ENCODE measurements around the gene ACOT9.
A peak's percentile ranks its signal among the peaks of the same experiment; 100 is the strongest.
"Not testable (repeated sequence)": the region's sequence is repeated elsewhere in the genome, so short reads cannot be mapped to it uniquely, and the experiment has no call there.

ACOT9 gene, protein sequence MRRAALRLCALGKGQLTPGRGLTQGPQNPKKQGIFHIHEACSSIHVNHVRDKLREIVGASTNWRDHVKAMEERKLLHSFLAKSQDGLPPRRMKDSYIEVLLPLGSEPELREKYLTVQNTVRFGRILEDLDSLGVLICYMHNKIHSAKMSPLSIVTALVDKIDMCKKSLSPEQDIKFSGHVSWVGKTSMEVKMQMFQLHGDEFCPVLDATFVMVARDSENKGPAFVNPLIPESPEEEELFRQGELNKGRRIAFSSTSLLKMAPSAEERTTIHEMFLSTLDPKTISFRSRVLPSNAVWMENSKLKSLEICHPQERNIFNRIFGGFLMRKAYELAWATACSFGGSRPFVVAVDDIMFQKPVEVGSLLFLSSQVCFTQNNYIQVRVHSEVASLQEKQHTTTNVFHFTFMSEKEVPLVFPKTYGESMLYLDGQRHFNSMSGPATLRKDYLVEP

DNA sequence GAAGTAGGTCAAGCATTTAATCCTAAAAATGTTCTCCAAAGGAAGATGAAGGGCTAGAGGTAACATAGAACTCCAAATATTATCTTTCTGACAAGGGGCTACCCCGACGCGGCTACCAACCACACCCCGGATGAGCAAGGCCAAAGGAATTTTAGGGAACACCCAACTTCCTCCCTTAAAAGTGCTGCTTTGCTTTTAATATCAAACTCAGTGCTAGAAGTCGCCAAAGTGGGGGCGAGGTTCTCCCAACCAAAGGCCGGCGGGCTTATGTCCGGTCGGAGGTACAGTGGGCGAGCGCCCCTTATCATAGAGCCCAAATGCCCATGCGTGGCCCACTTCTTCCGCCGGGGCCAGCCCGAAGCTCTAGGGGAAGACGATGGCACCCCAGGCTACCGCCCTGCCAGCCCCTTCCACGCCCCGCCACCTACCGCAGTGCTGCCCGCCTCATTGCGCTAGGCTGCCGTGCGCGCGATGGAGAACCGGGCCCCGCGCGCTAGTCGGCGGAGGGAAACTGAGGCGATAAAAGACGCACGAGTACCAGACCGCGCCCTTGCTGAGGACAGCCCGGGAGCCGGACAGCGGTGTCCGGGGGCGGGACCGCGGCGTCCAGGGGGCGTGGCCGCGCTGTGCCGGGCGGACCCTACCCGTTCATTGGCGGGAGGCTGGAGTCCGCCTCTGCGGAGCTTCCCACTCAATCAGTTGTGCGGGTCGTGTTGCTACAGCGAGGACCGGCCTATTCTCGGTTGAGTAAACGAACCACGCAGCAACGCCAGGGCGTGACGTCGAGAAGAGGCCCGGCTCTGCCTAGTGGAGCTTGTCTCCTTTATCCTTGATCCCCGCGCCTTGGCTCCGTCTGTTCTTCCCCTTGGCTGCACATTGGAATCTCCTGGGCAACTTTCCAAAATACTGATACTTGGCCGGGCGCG is at the start of gene ACOT9:
ACOT9 (minus strand) TSS at position 580 of the 926 bp plus-strand sequence; CDS start at position 448, 132 bp downstream.
- DNase-seq (ENCODE audit: low read depth in 1 of 2, low spot score in 1 of 2): peak; percentile 20 to 34

DNA sequence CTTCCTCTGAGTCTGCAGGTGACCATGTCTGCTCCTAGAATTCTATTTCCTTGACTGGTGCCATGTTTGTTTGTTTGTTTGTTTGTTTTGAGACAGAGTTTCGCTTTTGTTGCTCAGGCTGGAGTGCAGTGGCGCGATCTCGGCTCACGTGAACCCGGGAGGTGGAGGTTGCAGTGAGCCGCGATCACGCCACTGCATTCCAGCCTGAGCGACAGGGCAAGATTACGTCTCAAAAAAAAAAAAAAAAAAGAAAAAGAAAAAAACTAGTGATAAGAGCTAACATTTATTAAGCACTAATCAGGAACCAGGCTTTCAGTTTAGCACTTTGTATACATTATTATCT is 47.0 kb upstream of the ACOT9 start:
- DNase-seq (ENCODE audit: low read depth in 1 of 2, low spot score in 1 of 2): no peak

DNA sequence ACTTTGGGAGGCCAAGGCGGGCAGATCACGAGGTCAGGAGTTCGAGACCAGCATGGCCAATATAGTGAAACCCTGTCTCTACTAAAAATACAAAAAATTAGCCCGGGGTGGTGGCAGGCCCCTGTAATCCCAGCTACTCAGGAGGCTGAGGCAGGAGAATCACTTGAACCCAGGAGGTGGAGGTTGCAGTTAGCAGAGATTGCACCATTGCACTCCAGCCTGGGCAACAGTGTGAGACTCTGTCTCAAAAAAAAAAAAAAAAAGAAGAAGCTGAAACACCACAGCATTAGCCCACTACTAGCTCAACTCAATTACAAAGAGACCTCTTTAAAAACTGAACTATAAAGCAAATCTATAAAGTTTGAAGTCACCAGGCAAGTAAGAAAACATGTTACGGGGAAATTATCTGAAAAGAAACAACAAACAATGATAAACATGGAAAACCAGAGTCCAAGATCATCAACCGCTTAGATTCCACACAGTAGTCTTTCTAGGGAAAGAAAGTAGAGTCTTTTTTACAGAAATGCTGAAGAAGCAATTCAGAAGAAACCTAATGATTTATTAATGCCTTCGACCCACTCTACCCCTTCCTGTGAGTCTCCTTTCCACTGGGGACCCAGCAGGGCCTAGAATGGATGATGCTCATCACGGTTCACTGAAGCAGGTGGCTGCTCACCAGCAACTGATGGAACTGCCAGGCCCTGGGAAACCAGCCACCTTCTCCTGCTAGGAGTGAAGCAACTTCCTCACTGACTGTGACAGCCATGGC is 46.5 kb upstream of the ACOT9 start:
- no peak for DNase-seq (ENCODE audit: low read depth in 1 of 2, low spot score in 1 of 2)

DNA sequence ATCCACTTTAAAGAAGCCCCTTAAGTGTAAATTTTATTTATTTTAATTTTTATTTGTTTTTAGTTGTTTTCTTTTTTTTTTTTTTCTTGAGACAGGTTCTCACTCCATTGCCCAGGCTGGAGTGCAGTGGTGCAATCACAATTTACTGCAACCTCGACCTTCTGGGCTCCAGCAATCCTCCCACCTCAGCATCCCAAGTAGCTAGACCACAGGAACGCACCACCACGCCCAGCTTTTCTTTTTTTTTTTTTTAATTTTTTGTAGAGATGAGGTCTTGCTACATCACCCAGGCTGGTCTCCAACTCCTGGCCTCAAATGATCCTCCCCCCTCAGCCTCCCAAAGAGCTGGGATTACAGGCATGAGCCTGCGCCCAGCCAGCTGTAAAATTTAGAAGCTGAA is 45.9 kb upstream of the ACOT9 start:
- DNase-seq (ENCODE audit: low read depth in 1 of 2, low spot score in 1 of 2): no peak

DNA sequence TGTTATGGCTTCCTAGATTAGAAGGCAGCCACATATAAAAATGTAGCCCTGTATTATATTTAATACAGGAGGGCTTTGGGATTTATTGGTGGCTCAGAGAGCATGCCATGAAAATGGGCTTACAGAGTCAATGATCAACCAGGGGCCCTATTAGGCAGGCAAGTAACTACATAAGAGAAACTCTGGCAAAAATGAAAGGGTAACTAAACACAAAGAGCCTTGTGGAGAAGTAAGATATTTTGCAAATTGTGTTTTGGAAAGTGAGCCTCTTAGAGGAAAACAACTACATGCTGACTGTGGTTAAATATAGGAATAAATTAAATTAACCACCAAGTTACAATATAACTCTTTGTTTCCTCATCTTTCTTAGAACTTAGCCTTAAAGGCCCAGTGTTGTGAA is 45.4 kb upstream of the ACOT9 start:
- no peak for DNase-seq (ENCODE audit: low read depth in 1 of 2, low spot score in 1 of 2)

DNA sequence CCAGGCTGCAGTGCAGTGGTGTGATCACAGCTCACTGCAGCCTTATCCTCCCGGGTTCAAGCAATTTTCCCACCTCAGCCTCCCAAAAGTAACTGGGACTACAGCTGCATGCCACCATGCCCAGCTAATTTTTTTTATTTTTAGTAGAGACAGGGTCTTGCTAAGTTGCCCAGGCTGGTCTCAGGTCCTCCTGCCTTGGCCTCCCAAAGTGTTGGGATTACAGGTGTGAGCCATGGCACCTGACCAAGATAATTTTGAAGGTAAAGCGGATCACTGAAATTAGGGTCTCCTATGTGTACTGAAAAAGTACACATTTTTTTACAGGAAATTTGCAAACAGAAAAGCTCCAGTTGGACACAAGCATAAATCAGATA is 44.7 kb upstream of the ACOT9 start:
- no peak for DNase-seq (ENCODE audit: low read depth in 1 of 2, low spot score in 1 of 2)

DNA sequence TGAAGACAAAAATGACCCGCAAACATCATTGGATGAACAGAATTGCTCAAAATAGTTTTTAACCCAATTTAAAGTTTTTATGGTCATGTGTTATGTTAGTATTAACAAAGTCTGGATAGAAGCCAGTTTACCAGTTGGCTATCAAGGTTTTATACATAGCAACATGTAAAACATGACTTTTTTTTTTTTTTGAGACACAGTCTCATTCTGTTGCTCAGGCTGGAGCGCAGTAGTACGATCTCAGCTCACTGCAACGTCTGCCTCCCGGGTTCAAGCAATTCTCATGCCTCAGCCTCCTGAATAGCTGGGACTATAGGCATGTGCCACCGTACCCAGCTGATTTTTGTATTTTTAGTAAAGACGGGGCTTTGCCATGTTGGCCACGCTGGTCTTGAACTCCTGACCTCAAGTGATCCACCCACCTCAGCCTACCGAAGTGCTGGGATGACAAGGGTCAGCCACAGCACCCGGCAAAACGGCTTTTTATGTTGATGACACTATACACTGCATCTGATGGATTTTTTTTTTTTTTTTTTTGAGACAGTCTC is 43.3 kb upstream of the ACOT9 start:
- no peak for DNase-seq (ENCODE audit: low read depth in 1 of 2, low spot score in 1 of 2)

DNA sequence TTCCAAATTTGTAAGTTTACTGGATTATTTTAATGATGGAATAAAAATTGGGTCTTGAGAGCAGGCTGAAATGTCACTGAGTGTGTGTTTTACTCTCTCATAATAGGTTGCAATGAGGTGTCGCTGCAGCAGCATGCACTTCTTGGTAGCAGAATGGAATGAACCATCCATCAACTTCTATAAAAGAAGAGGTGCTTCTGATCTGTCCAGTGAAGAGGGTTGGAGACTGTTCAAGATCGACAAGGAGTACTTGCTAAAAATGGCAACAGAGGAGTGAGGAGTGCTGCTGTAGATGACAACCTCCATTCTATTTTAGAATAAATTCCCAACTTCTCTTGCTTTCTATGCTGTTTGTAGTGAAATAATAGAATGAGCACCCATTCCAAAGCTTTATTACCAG is 42.5 kb upstream of the ACOT9 start:
- DNase-seq (ENCODE audit: low read depth in 1 of 2, low spot score in 1 of 2): no peak

DNA sequence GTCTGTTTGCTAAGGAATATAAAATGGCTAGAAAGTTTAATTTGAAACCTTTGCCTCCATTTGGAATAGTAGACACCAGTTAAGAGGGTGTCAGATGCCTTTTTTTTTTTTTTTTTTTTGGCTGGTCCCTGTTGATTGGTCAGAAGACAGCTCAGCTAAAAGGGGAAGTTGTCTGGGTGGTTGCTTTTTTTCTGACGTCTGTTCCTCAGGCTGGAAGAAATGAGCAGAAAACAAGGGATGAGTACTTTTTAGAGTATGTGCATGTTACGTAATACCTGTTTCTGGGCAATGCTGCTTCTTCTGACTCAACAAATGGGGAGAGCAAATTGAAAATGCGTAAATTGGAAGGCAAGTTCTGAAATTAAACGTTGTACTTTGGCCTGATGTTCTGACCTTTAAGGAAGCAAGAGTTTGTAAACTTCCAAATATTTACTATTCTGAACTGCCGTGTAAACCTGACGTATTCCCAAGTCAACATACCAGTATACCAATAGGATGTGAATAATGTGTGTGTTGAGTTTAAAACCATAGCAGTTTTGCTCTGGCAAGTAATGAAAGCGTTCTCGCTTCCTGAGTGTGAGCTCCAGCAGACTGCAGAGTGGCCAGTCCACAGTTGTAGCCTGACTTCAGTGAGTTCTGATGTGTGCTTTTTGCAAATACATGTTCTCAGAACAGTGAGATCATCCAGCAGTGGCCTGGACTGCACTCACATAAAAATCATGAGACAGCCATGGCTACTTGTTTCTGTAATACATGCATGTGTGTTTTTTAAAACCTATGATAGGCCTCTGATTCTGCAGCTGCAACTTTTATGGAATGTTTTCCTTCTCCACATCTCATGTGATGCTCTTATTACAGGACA is 41.6 kb upstream of the ACOT9 start:
- no peak for DNase-seq (ENCODE audit: low read depth in 1 of 2, low spot score in 1 of 2)

DNA sequence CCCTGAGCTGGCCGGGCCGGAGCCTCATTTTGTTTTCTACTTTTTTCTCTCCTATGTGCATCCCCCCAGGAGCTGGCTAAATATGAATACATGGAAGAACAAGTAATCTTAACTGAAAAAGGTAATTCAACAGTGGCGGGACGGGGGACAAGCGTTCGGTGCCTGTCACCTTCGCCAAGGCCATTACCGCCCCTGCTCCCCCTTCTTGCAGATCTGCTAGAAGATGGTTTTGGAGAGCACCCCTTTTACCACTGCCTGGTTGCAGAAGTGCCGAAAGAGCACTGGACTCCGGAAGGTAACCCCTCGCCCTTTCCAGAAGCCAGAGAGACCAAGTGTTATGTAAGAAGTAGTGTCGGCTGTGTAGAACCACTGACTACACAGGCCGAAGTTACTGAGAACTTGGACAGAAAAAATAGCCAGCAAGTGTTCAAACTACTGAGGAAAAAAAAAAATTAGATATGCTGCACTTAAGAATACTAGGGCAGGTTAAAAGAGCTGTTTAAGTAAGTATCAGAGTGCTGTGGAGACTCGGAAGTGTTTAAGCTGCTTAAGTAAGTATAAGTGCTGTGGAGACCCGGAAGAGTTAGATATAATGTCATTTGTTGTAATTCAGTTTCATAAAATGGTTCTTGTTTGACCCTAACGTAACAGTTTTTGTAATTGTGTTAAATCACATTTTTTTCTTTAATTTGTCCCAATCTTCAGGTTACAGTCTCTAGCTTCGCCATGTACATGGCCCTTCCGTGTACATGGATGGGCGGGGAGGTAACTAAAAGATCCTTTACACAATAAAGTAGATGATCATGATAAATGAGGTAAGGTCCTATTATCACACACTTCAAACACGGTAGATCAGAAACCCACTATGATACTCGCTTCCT is 40.8 kb upstream of the ACOT9 start:
- no peak for DNase-seq (ENCODE audit: low read depth in 1 of 2, low spot score in 1 of 2)

DNA sequence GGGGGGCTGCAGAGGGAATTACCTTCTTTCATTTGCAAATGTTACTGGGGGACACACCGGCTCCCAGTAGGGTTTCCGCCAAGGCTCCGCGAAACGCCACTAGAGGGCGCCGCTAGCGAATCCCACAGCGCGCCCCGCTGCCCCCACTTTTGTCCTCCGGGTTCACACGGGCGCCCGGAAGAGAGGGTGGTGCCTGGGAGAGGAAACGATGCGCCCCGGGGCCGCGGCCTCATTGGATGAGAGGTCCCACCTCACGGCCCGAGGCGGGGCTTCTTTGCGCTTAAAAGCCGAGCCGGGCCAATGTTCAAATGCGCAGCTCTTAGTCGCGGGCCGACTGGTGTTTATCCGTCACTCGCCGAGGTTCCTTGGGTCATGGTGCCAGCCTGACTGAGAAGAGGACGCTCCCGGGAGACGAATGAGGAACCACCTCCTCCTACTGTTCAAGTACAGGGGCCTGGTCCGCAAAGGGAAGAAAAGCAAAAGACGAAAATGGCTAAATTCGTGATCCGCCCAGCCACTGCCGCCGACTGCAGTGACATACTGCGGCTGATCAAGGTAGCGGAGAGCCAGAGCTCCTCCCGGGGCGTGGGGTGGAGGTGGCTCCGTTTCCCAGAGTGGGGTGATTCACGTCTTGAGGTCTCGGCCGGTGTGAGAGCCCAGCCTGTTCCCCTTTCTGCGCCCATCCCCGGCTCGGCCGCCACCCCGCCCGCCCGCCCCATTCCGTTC is 40.0 kb upstream of the ACOT9 start, which contains the start of gene SAT1:
SAT1 (plus strand) TSS at position 311 of the 726 bp plus-strand sequence; CDS start at position 490, 179 bp downstream.
- DNase-seq (ENCODE audit: low read depth in 1 of 2, low spot score in 1 of 2): peak; percentile 83 to 86

DNA sequence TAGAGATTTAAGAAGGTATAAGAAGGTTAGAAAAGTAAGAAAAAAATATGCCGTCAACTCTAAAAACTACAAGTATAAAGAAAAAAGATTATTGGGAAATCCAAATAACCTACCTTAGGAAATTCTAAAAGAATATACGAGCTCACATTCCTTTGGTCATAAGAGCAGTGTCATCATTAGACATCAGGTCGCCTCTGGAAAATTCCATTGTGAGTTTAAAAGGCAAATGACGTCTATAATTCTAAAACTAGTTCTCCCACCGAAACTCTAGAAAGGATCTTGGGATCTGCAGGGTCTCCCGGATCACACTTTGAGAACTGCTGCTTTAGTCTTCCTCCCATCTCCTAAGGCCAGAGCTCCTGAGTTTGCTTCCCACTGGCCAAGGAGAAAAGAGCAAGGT is 39.4 kb upstream of the ACOT9 start:
- DNase-seq (ENCODE audit: low read depth in 1 of 2, low spot score in 1 of 2): no peak

DNA sequence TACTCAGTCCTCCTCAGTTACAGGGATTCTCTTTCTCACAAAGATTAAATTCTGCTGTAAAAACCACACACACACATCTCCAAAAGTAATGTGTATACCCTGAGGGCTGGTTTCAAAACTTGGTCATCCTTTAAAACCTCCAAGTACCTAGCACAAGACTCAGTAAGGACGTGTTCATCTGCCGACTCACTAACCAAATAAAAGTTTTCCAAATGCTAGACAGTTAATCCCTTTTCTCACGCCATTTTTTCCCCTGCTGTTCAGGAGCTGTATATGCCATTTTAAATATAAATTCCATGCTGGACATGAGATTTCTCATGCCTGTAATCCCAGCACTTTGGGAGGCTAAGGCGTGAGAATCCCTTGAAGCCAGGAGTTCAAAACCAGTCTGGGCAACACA is 35.9 kb upstream of the ACOT9 start:
- no peak for DNase-seq (ENCODE audit: low read depth in 1 of 2, low spot score in 1 of 2)

DNA sequence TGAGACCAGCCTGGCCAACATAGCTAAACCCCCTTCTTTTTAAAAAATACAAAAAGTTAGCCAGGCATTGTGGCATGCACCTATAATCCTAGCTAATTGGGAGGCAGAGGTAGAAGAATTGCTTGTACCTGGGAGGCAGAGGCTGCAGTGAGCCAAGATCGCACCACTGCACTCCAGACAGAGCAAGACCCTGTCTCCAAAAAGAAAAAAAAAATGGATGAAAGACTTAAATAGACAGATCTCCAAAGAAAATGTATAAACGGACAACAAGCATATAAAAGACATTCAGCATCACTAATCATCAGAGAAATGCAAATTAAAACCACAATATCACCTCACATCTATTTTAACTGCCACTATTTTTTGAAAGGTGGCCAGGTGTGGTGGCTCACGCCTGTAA is 33.3 kb upstream of the ACOT9 start:
- DNase-seq (ENCODE audit: low read depth in 1 of 2, low spot score in 1 of 2): no peak

DNA sequence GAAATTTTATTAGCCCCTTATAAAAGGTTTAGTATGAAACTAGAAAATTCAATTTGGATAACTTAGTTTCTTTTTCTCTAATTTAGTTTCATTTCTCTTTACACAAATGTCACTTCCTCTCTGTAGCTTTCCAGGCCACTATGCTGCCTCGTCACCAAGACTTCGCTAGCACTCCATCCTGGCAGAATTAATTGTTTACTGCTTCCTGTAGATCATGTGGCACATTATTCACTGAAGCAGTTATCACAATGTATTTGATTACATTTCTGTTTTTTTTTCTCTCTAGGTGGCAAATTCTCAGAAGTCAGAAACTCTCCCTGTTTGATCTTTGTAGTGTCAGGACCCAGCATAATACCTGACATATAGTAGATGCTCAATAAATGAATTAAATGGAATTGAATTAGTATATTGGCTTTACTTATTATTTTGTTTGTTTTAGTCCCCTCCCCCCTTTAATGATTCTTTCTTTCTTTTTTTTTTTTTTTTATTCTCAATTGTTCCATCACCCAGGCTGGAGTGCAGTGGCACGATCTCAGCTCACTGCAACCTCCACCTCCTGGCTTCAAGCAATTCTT is 30.6 kb upstream of the ACOT9 start:
- no peak for DNase-seq (ENCODE audit: low read depth in 1 of 2, low spot score in 1 of 2)

DNA sequence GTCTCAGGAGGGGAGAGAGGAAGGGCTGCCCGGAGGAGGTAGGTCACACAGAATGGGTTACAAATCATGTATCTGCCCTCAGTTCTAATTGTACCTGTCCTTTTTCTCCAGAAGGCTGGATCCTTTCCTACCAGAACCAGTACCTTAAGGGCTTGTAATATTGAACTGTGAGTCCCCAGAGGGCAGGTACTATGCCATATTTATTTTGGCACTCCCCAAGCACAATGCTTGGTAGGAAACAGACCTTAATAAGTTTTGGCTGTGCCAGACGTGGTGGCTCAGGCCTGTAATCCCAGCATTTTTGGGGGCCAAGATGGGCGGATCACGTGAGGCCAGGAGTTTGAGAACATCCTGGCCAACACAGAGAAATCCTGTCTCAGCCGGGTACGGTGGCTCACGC is 28.0 kb upstream of the ACOT9 start:
- DNase-seq (ENCODE audit: low read depth in 1 of 2, low spot score in 1 of 2): not testable (repeated sequence)

DNA sequence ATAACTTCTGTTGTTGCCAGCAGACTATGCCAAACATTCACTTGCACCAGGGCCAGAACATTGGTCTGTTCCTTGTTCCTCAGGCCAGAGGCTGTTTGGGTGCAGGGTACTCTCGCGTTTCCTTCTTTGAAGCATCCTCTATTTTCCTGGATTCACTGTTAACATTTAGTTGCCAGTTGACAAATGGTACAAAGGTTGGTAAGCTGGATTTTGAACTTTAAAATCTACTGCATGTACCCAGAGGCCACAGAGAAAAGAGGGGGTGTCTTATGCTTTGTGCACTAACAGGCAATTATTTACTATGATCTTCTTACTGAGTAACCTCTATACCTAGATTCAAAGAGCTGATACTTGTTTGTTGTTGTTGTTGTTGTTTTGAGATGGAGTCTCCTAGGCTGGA is 27.1 kb upstream of the ACOT9 start:
- no peak for DNase-seq (ENCODE audit: low read depth in 1 of 2, low spot score in 1 of 2)
